ENCODE results near the gene SCN10A.
A peak's percentile ranks its signal among the peaks of the same experiment; 100 is the strongest.

The SCN10A gene

DNA sequence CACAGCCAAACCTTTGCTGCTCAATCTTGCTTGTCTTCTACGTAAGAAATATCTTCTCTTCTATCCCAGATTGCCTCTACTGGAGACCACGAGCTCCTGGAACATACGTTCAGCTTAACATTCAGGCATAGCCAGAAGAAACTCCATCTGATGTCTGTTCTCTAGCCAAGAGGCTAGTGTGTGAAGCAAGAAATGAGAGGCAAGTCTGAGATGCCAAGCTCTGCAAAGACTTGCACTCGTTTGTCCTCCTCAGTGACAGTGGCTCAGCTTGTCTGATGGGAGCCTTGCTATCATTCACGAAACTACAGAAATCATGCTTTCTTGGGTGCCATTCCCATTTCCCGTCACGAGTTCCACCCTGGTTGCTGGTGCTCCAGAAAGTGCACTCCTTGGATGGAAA is at the start of gene SCN10A:
SCN10A (minus strand) TSS at position 192 of the 400 bp plus-strand sequence. CDS start 22,207 bp downstream, outside the sequence.
- no peak for DNase-seq

- DNase-seq: no peak
These were observed 37.0 kb upstream of the SCN10A start for GRCh38 chr3:38853011-38853410.

DNA sequence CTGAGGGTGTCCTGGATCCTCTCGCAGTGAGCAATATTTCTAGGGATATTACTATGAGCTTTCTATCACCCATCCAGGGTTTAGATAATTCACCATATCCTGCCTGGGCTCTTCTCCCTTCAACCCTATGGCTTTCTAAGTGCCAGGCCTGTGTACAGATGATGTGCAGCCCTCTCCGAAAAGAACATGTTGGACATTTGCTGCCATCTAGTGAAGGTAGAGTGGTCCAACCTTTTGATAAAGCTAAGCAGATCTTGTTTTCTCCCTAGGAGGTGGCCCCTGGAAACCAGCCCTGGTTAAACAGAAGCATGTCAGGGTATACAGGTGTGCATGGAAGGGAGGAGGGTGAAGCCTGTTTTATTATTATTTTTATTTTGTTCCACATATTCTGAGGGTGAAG is 27.9 kb upstream of the SCN10A start:
- DNase-seq: no peak

DNA sequence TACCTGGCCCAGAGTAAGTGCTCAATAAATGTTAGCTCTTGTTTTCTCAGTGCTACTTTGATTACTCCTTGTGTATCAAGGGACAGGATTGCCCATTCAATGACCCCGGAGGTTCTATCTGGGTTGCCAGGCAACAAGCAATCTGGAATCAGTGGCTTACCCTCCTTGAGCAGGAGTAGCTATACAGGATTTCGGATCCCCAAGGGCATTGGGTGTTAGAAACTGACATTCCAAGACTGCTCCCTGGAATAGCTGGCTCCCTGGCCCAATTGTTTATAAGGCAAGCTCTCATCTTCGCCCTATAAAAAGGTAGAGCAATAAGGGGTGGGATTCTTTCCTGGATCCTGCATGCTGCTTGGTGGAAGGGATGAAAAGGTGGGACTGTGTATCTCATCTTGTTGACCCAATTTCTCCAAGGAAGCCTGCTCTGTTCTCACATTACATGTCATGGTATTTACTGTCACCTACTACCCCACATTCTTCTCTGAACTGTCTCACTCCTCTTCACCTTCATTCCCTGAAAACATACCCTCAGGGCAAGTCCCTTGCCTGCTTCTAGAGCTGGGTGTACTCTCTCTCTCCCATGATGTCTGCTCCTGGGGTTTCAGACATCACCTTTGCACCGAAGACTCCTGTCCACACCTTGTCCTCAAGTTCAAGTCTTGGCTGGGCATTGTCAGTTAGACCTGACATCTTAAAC is 26.4 kb upstream of the SCN10A start:
- no peak for DNase-seq

DNA sequence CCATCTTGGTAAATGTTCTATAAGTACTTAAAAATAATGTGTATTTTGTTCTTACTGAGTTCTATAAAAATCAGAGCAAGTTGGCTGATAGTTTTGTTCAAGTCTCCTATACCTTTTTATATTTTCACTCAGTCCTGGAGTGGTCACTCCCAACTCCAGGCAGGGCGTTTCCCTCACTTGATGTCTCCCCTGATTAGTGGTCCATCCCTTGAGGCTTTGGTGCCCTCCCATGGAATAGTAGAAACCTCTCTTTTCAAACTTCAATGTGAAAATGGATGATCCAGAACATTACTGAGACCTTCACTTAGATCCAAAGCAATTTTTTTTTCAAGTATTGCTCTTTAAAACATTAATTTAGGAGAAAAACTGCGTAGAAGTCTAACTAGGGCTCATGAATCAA is 25.0 kb upstream of the SCN10A start:
- no peak for DNase-seq

DNA sequence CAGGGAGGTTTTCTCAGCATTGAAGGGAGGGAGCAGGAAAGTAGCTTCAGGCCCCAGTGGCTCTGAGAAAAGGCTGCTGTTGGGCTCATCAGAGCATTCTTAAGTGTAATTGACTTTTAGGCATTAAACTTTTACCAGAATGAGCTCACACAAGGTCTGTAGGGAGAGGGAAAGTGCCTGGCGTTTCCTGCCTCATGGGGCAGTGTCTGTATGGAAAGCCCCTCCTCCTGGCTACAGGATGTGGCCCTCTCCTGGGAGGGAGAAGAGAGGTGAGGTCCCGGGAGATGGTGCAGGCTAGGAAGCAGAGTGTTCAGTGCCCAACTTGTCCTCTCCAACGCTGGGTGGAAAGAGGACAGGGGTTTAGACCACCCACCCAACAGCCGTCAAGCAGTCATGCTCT is 21.3 kb upstream of the SCN10A start:
- no peak for DNase-seq

- no peak for DNase-seq
These were observed 20.5 kb upstream of the SCN10A start for GRCh38 chr3:38836561-38836960.

DNA sequence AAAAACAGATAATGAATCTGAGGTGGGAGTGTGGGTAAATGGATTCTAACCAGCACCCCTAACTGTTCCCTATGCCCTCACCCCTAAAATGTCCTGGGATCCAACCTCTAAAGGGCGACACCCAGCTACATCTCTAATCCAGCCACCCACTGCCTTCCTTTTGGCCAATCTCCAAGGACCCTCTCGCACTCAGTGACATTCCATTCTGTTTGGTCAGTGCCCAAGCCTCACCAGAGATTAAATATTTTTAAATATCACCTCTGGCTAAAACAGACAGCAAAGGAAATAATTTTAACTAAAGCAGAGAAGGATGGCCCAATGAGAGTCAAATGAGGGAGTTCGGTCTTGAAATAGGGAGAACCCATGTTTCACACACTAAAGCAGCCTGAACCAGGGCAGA is 19.9 kb upstream of the SCN10A start:
- DNase-seq: no peak

DNA sequence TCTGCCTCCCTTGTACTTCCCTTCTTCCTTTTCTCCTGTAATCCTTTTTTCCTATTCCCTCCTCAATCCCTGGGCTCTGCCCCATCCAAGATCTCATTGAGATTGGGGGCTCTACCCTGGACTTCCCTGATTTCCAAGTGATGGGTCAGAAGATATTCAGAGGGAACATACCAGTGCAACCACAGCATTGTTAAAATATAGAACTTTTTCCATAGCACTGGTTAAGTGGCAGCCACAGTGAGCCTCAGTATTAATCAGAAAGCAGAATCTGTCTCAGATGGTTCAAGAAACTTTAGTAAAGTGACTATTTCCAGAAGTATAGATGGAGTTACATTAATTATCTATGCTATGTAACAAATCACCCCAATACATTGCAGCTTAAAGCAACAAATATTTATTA is 18.7 kb upstream of the SCN10A start:
- no peak for DNase-seq

GRCh38 chr3:38834110-38834509 is 18.1 kb upstream of the SCN10A start:
- DNase-seq: peak; percentile 5

DNA sequence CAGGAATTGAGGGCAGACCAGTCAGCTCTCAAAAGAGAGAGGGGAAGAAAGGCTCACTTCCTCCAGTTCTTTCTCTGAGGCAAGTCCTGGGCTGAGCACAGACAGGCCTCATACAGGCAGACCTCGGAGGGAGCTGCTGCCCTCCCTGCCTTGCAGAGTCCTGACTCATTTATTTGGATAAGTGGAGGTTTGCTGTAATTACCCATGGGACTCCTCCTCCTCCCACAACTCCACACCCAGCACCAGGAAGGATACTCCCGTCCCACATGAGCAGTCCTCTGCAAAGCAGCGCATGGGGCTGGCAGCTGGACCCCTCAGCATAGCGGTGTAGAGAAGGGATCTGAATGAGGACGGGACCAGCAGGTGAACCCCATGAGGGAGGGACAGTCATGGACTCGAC is 13.4 kb upstream of the SCN10A start:
- DNase-seq: no peak

DNA sequence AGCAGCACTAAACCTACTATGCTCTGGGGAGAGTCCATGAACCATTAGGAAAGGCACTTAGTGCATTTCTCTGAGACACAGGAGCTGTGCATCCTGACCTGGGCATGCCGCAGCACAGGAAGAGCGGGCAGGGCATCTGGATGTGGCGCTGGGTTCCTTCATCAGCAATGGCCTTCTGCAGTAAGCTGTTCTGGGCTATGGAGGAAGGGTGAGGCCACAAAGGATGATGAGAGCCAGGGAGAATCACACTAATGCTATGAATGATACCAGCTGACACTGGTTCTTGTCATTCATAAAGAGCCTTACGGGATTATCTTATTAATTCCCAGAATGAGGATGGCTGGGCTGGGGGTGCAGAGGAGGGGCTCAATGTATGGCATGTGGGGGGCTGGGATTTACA is 12.7 kb upstream of the SCN10A start:
- DNase-seq: no peak

DNA sequence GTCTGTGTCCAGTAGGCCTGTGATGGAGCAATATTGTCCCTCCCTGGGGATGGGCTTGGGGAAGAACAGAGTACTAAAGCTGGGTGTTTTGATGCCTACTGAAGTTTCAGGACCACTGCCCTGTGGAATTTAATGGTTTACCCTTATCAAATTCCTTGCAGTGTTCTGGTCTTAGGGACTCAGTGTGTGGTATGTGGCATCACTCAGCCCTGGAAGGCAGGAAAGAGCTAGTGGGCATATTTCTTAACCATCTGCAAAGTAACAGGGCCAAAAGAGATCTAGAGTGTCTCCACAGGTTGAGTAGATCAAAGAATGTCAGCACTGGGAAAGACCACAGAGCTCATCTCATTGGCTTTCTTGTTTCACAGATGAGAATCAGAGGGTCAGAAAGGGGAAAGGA is 11.8 kb upstream of the SCN10A start:
- DNase-seq: no peak

DNA sequence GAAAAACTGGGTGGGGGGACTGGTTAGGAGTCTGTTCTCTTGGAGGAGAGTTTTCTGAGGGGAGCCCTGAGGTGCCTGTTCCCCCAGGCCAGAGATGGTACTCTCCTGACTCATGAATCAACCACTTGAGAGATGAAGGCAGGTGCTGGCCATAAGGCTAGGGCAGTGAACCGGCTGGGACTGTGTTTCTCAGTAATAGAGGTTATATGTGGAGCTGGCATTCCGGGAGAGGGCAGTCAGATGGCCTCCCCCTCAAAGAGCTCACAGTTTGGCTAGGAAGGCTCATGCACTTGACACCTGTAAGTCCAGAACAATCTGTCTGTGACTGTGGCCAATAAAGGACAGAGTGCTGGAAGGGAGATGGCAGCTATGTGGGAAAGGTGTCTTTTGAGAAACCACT is 10.0 kb upstream of the SCN10A start:
- no peak for DNase-seq

DNA sequence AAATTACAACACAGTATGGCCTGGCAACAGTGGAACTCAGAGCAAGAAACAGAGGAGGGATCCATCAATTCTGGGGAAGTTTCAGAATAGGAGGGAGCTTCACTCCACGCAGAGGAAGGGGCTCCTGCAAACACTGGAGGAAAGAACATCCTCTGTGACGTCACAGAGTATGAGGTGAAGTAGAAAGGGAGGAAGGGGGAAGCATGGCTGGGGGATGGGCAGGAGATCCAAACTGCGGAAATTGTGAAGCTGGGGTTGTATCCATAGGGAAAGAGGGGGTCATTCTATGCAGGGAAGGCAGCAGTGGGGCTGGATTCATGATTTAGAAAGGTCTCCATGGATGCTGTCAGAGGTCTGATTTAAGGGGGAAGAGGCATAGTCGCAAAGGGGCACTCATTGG is 8.3 kb upstream of the SCN10A start:
- DNase-seq: no peak

DNA sequence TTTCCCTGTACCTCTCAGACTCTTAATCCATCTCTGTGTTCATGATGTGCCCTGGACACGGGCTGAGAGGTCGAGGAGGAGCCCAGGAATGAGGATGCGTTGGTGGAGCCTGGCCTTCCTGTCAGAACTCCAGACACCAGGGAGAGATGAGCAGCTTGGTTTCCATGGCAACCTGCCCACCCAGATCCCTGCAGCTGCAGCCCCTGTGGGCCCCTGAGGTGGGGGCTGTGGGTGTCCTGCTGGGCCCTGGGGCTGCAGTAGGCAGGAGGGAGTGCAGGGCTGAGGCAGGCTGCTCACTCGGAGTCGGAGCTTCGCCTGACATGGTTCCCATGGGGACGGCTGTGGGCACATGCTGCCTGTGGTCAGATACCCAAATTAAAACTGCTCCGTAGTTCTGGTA is 7.7 kb upstream of the SCN10A start:
- no peak for DNase-seq

DNA sequence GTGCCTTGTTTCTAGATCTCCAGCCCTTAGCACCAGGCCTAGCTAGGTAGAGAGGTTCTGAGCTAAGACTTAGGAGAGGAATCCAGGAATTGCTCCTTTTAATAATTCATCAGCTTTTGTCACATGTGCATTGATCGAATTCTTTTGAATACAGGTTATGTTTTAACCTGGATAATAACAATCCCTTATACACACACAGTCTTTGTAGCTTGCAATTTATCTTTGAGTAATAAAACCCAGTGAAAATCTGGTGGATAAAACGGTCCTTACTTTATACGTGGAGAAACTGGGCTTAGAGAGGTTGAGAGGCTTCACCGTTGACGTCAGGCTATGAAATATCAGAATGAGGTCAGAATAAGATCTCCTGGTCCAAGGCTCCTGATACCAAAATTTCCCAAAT is 7.2 kb upstream of the SCN10A start:
- DNase-seq: no peak

- no peak for DNase-seq
These were observed 4.2 kb downstream of the SCN10A start for GRCh38 chr3:38811822-38812221.

- peak; percentile 12 for DNase-seq
These were observed 10.1 kb downstream of the SCN10A start for GRCh38 chr3:38805765-38806386.

GRCh38 chr3:38805004-38805403 is 11.0 kb downstream of the SCN10A start:
- no peak for DNase-seq

- DNase-seq: no peak
These were observed 15.5 kb downstream of the SCN10A start for GRCh38 chr3:38800511-38800910.

DNA sequence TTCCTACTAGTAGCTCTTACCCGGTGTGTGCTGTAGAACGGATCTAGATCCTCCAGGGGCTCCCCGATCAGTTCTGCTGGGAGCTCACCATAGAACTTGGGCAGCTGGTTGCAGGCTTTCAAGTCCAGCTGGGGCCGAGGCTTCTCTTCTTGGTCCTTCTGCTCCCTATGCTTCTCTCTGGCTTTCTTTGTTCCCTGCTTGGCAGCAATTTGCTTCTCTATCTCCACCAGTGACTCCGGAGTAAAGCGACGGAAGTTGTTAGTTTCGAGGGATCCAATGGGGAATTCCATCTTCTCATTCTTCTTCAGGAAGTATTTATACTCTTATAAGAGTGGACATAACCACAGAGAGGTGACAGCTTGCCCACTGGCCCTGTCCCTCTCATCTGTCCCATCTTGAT is 22.3 kb downstream of the SCN10A start:
- DNase-seq: no peak

- DNase-seq: no peak
These were observed 23.0 kb downstream of the SCN10A start for GRCh38 chr3:38792983-38793382.

- no peak for DNase-seq
These were observed 33.9 kb downstream of the SCN10A start for GRCh38 chr3:38782148-38782547.

GRCh38 chr3:38773528-38773927 is 42.5 kb downstream of the SCN10A start:
- no peak for DNase-seq
